Osteocyte (in vitro differentiated cells): ENCODE results near the gene PSME1. TPM values are rescaled to one million over a fixed set of nuclear protein-coding genes. Genes with fewer than 3 reads are reported as not detected.

Source experiments
- DNase-seq: peaks from one replicate; pipeline ENCODE4 v3.0.0; 2021; ENCODE audit warnings: mixed read lengths; ENCODE audit not compliant: unreplicated experiment; ENCODE audit errors: extremely low spot score
- H3K27ac Mint-ChIP-seq: one replicate; pipeline ENCODE4 v1.8.0; 2021; ENCODE audit warnings: mild to moderate bottlenecking, mixed read lengths; ENCODE audit not compliant: unreplicated experiment
- H3K27me3 Mint-ChIP-seq: one replicate; pipeline ENCODE4 v1.8.0; 2021; ENCODE audit warnings: mixed read lengths; ENCODE audit not compliant: unreplicated experiment
- H3K36me3 Mint-ChIP-seq: one replicate; pipeline ENCODE4 v1.8.0; 2021; ENCODE audit warnings: mixed read lengths; ENCODE audit not compliant: unreplicated experiment
- H3K4me1 Mint-ChIP-seq: one replicate; pipeline ENCODE4 v1.8.0; 2021; ENCODE audit warnings: mixed read lengths; ENCODE audit not compliant: unreplicated experiment
- H3K4me3 Mint-ChIP-seq: one replicate; pipeline ENCODE4 v1.8.0; 2021; ENCODE audit warnings: mild to moderate bottlenecking, moderate library complexity, mixed read lengths; ENCODE audit not compliant: unreplicated experiment
- H3K9me3 Mint-ChIP-seq: one replicate; pipeline ENCODE4 v1.8.0; 2021; ENCODE audit warnings: mixed read lengths; ENCODE audit not compliant: unreplicated experiment
- CTCF ChIP-seq: fragments of 200-600 bp; sonication (generic); IDR thresholded peaks from 2 replicates; pipeline ENCODE4 v1.5.0; 2021; ENCODE audit warnings: antibody characterized with exemption, mild to moderate bottlenecking, moderate library complexity
- total RNA-seq: library from RNA; stranded (reverse); gene quantifications from 2 replicates; pipeline ENCODE4 v1.2.1, GENCODE V29; 2021

Gene PSME1
- total RNA-seq, 1 donor from 2014 or later: 156 TPM

- Mint-ChIP-seq H3K27ac (no peak overlapping the region), H3K27me3 (no peaks in the 10 kb centered on the region), H3K36me3 (peaks cover 29% of the 10 kb centered on the region)
Observed at GRCh38 chr14:24117179-24117578, 18.8 kb upstream of the PSME1 start.

GRCh38 chr14:24119691-24120090, 16.3 kb upstream of the PSME1 start:
- Mint-ChIP-seq H3K36me3 (peaks cover 38% of the 10 kb centered on the region), H3K4me3 (no peak overlapping the region), H3K9me3 (no peaks in the 10 kb centered on the region), H3K27ac (no peak overlapping the region), H3K4me1 (peaks cover 12% of the 10 kb centered on the region), H3K27me3 (no peaks in the 10 kb centered on the region)
- TF ChIP-seq CTCF: no peak
- no peak for DNase-seq

More at GRCh38 chr14:24117179-24117578, 18.8 kb upstream of the PSME1 start:
- DNase-seq: no peak
- peaks cover 14% of the 10 kb centered on the region for H3K4me1 Mint-ChIP-seq
- H3K9me3 Mint-ChIP-seq: no peaks in the 10 kb centered on the region
- no peak overlapping the region for H3K4me3 Mint-ChIP-seq
- no peak for TF ChIP-seq CTCF

GRCh38 chr14:24121210-24121609, 14.8 kb upstream of the PSME1 start:
- no peak overlapping the region for H3K4me3 Mint-ChIP-seq
- H3K36me3 Mint-ChIP-seq: peaks cover 38% of the 10 kb centered on the region
- no peak for TF ChIP-seq CTCF
- no peak for DNase-seq
- no peaks in the 10 kb centered on the region for H3K9me3 Mint-ChIP-seq
- no peaks in the 10 kb centered on the region for H3K27me3 Mint-ChIP-seq
- no peak overlapping the region for H3K27ac Mint-ChIP-seq
- peaks cover under 1% of the 10 kb centered on the region for H3K4me1 Mint-ChIP-seq

GRCh38 chr14:24122416-24122815, 13.6 kb upstream of the PSME1 start:
- no peaks in the 10 kb centered on the region for H3K27me3 Mint-ChIP-seq
- H3K4me1 Mint-ChIP-seq: no peaks in the 10 kb centered on the region
- H3K27ac Mint-ChIP-seq: no peak overlapping the region
- no peak overlapping the region for H3K4me3 Mint-ChIP-seq
- no peak for DNase-seq
- H3K9me3 Mint-ChIP-seq: no peaks in the 10 kb centered on the region
- peaks cover 38% of the 10 kb centered on the region for H3K36me3 Mint-ChIP-seq
- no peak for TF ChIP-seq CTCF

- no peak for TF ChIP-seq CTCF
- DNase-seq: no peak
- Mint-ChIP-seq H3K27ac (no peak overlapping the region), H3K4me1 (no peaks in the 10 kb centered on the region), H3K36me3 (peaks cover 35% of the 10 kb centered on the region), H3K9me3 (no peaks in the 10 kb centered on the region), H3K27me3 (no peaks in the 10 kb centered on the region), H3K4me3 (no peak overlapping the region)
Observed at GRCh38 chr14:24122898-24123297, 13.1 kb upstream of the PSME1 start.
